Prostate gland (tissue), 2 donors: ENCODE measurements around the gene RDH16. TPM values are rescaled to one million over a fixed set of nuclear protein-coding genes. Genes with fewer than 3 reads are reported as not detected.
"Not testable (repeated sequence)": the region's sequence is repeated elsewhere in the genome, so short reads cannot be mapped to it uniquely, and the experiment has no call there.

Experiments used
- DNase-seq: peaks from one replicate; pipeline ENCODE4 v3.0.0-alpha.2; 2019; ENCODE audit warnings: low spot score
- H3K27ac ChIP-seq, 2 donors: fragments of 200-600 bp; sonication (generic); 2 replicates each; pipeline ENCODE4 v1.5.1; 2017 to 2019
- H3K27me3 ChIP-seq: fragments of 200-600 bp; sonication (generic); replicated peaks from 2 replicates; pipeline ENCODE4 v1.5.1; 2019; ENCODE audit not compliant: insufficient read depth
- H3K36me3 ChIP-seq, 2 donors: fragments of 200-600 bp; sonication (generic); 1 replicate in 1 of 2; 2 replicates in 1 of 2; pipeline versions ENCODE4 v1.5.1 to v1.8.1; 2017 to 2019
- H3K4me1 ChIP-seq: fragments of 200-600 bp; sonication (generic); replicated peaks from 2 replicates; pipeline ENCODE4 v1.5.1; 2019
- H3K4me3 ChIP-seq, 2 donors: fragments of 200-600 bp; sonication (generic); 2 replicates each; pipeline ENCODE4 v1.5.1; 2017 to 2019
- H3K9me3 ChIP-seq: fragments of 200-600 bp; sonication (generic); 2 replicates; pipeline ENCODE4 v1.5.1; 2017
- CTCF ChIP-seq, 4 experiments: fragments of 200-600 bp in 2 of 4; fragments of 450-650 bp in 2 of 4; sonication (generic) in 2 of 4; IDR thresholded peaks; 1 replicate in 3 of 4; 2 replicates in 1 of 4; pipeline ENCODE4 v1.5.1; 2016 to 2019; ENCODE audit warnings: antibody characterized with exemption in 4 of 4, mild to moderate bottlenecking in 2 of 4, moderate library complexity in 2 of 4
- POLR2A ChIP-seq: fragments of 450-650 bp; IDR thresholded peaks from one replicate; pipeline ENCODE4 v1.6.1; 2016; ENCODE audit warnings: antibody characterized with exemption, mild to moderate bottlenecking
- POLR2AphosphoS5 ChIP-seq: sonication (generic); formaldehyde crosslinking; IDR thresholded peaks from one replicate; pipeline ENCODE4 v1.6.1; 2017; ENCODE audit warnings: antibody characterized with exemption
- WGBS: methylation state at CpG from one replicate; pipeline ENCODE4 v1.1.5; 2018; 5-methylcytosine and 5-hydroxymethylcytosine counted together
- intact Hi-C: fragments of 100-400 bp; cut with DNase I; formaldehyde crosslinking; loops from one replicate; pipeline ENCODE4 v1.14.2; 2022
- total RNA-seq, 2 donors: library from RNA; depleted of rRNA; stranded (reverse); fragments of >200 nt; gene quantifications; one replicate each; pipeline ENCODE4 v1.1.0, GENCODE V29; 2016

The RDH16 gene
- total RNA-seq, 2 donors from 2014 or later = 4.4 to 7.8 TPM

DNA sequence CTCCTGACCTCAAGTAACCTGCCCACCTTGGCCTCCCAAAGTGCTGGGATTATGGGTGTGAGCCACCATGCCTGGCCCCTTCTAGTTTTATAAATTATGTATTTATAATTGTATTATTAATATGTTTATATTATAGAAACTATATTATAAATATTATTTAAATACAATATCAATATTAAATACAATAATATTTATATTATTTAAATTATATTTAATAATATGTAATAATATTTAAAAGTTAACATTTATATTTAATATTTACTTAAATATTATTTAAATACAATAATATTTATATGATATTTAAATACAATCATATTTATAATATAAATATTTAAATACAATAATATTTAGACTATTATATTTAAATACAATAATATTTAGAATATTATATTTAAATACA lies 43.2 kb downstream of the RDH16 start:
- DNase-seq = no peak
- Histone ChIP-seq H3K4me1 (no peaks in the 10 kb centered on the region), H3K36me3 (no peaks in the 10 kb centered on the region), H3K4me3 (no peak overlapping the region), H3K27ac (no peak overlapping the region), H3K9me3 (no peaks in the 10 kb centered on the region), H3K27me3 (no peaks in the 10 kb centered on the region)
- TF ChIP-seq POLR2A (no peak), POLR2AphosphoS5 (no peak), CTCF (IDR thresholded peaks at IDR 0.05) (no peak)
- intact Hi-C loops = no loop called here

DNA sequence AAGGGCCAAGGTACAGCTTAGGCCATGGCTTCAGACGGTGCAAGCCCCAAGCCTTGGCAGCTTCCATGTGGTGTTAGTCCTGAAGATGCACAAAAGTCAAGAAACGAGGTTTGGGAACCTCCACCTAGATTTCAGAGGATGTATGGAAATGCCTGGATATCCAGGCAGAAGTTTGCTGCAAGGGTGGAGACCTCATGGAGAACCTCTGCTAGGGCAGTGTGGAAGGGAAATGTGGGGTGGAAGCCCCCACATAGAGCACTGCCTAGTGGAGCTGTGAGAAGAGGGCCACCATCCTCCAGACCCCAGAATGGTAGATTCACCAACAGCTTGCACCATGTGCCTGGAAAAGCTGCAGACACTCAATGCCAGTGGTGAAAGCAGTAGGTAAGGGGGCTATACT lies 48.0 kb downstream of the RDH16 start:
- H3K9me3 ChIP-seq, H3K27me3 ChIP-seq, intact Hi-C loops, H3K27ac ChIP-seq, H3K4me3 ChIP-seq, H3K4me1 ChIP-seq, H3K36me3 ChIP-seq, DNase-seq: not testable (repeated sequence)
- WGBS = 81% methylated on average over 2 of the region's 2 CpGs

- intact Hi-C loops = no loop called here
- TF ChIP-seq POLR2A (no peak), POLR2AphosphoS5 (no peak), CTCF (IDR thresholded peaks at IDR 0.05) (no peak)
- WGBS = 80% methylated on average over 5 of the region's 5 CpGs
These were observed 49.3 kb downstream of the RDH16 start for GRCh38 chr12:56908136-56908535.

GRCh38 chr12:56905852-56906251 lies 51.6 kb downstream of the RDH16 start:
- no peak for TF ChIP-seq CTCF (IDR thresholded peaks at IDR 0.05)
- intact Hi-C loops = no loop called here

More at GRCh38 chr12:56908136-56908535, 49.3 kb downstream of the RDH16 start:
- no peaks in the 10 kb centered on the region for H3K9me3 ChIP-seq
- no peak overlapping the region for H3K4me3 ChIP-seq
- no peak for DNase-seq
- no peaks in the 10 kb centered on the region for H3K27me3 ChIP-seq
- no peaks in the 10 kb centered on the region for H3K36me3 ChIP-seq
- no peak overlapping the region for H3K27ac ChIP-seq
- H3K4me1 ChIP-seq = no peaks in the 10 kb centered on the region

GRCh38 chr12:56903374-56903773 lies 54.0 kb downstream of the RDH16 start:
- Histone ChIP-seq H3K27me3 (no peaks in the 10 kb centered on the region), H3K27ac (no peak overlapping the region), H3K4me3 (no peak overlapping the region), H3K9me3 (no peaks in the 10 kb centered on the region), H3K36me3 (no peaks in the 10 kb centered on the region), H3K4me1 (no peaks in the 10 kb centered on the region)
- WGBS = 50% methylated on average over 1 of the region's 1 CpG
- TF ChIP-seq CTCF (IDR thresholded peaks at IDR 0.05) = no peak
- intact Hi-C loops = no loop called here
- no peak for DNase-seq

More at GRCh38 chr12:56905852-56906251, 51.6 kb downstream of the RDH16 start:
- DNase-seq = no peak
- Histone ChIP-seq H3K27ac (no peak overlapping the region), H3K9me3 (no peaks in the 10 kb centered on the region), H3K4me3 (no peak overlapping the region), H3K36me3 (no peaks in the 10 kb centered on the region), H3K27me3 (no peaks in the 10 kb centered on the region), H3K4me1 (no peaks in the 10 kb centered on the region)
- WGBS = 60% methylated on average over 1 of the region's 1 CpG

Other genes with a start within 250 kb of the RDH16 start
- gene NACA, start 232.3 kb downstream of the RDH16 start, total RNA-seq = 1,000 to 10,000 TPM in 1 of 2 donors, 100 to 1,000 TPM in 1; 912 to 1,347 TPM
- 10 to 100 TPM in 1 of 2 donors, 1 to 10 TPM in 1; 9.0 to 14.5 TPM for gene PRIM1, start 205.3 kb downstream of the RDH16 start, total RNA-seq
- gene HSD17B6, start 194.3 kb downstream of the RDH16 start, total RNA-seq = 10 to 100 TPM; 25.4 to 36.4 TPM
- 1 to 10 TPM in 1 of 2 donors, not detected in 1; 1.1 TPM for gene SDR9C7, start 23.2 kb downstream of the RDH16 start, total RNA-seq
- 10 to 100 TPM in 1 of 2 donors, 1 to 10 TPM in 1; 5.8 to 15.6 TPM for gene ZBTB39, start 48.9 kb upstream of the RDH16 start, total RNA-seq
- not detected for gene TAC3, start 58.9 kb upstream of the RDH16 start, total RNA-seq
- gene MYO1A, start 92.5 kb upstream of the RDH16 start, total RNA-seq = under 1 TPM; 0.09 to 0.74 TPM
- 10 to 100 TPM; 10.8 to 13.0 TPM for gene NEMP1, start 121.2 kb upstream of the RDH16 start, total RNA-seq
- 10 to 100 TPM; 19.0 to 65.5 TPM for gene NAB2, start 131.5 kb upstream of the RDH16 start, total RNA-seq
- gene STAT6, start 153.8 kb upstream of the RDH16 start, total RNA-seq = 100 to 1,000 TPM; 124 to 237 TPM
- gene LRP1, start 170.9 kb upstream of the RDH16 start, total RNA-seq = 100 to 1,000 TPM in 1 of 2 donors, 10 to 100 TPM in 1; 53.5 to 198 TPM
- not detected for gene LRP1-AS, start 190.0 kb upstream of the RDH16 start, total RNA-seq